Endothelial cell (in vitro differentiated cells): ENCODE measurements around the gene MIGA2. TPM values are rescaled to one million over a fixed set of nuclear protein-coding genes. Genes with fewer than 3 reads are reported as not detected.

Source experiments
- DNase-seq: peaks from one replicate; pipeline ENCODE4 v3.0.0; 2021; ENCODE audit warnings: low spot score
- H3K27ac Mint-ChIP-seq: one replicate; pipeline ENCODE4 v1.8.0; 2021; ENCODE audit warnings: mixed read lengths, inconsistent platforms; ENCODE audit not compliant: unreplicated experiment
- H3K27me3 Mint-ChIP-seq: one replicate; pipeline ENCODE4 v1.8.0; 2021; ENCODE audit warnings: mild to moderate bottlenecking, moderate library complexity, mixed read lengths, inconsistent platforms; ENCODE audit not compliant: unreplicated experiment
- H3K36me3 Mint-ChIP-seq: one replicate; pipeline ENCODE4 v1.8.0; 2021; ENCODE audit warnings: mild to moderate bottlenecking, low read depth, mixed read lengths, inconsistent platforms; ENCODE audit not compliant: unreplicated experiment
- H3K4me1 Mint-ChIP-seq: one replicate; pipeline ENCODE4 v1.8.0; 2021; ENCODE audit warnings: mild to moderate bottlenecking, mixed read lengths, inconsistent platforms; ENCODE audit not compliant: unreplicated experiment
- H3K4me3 Mint-ChIP-seq: one replicate; pipeline ENCODE4 v1.8.0; 2021; ENCODE audit warnings: mild to moderate bottlenecking, mixed read lengths, inconsistent platforms; ENCODE audit not compliant: unreplicated experiment
- H3K9me3 Mint-ChIP-seq: one replicate; pipeline ENCODE4 v1.8.0; 2021; ENCODE audit warnings: mixed read lengths, inconsistent platforms; ENCODE audit not compliant: unreplicated experiment
- total RNA-seq: library from RNA; stranded (reverse); fragmentation: NEBNext Ultra II Directional; extraction: Animal tissue kit (Norgen Biotek cat#: 25700); gene quantifications from one replicate; pipeline ENCODE4 v1.2.1, GENCODE V29; 2021; ENCODE audit not compliant: unreplicated experiment
- TF ChIP-seq, protein P1 (sequence below): fragments of 200-600 bp; sonication (generic); IDR thresholded peaks from one replicate; pipeline ENCODE4 v1.5.0; 2021; ENCODE audit warnings: antibody characterized with exemption; ENCODE audit not compliant: unreplicated experiment

The MIGA2 gene
- total RNA-seq, 1 donor from 2014 or later, result 32.9 TPM

DNA sequence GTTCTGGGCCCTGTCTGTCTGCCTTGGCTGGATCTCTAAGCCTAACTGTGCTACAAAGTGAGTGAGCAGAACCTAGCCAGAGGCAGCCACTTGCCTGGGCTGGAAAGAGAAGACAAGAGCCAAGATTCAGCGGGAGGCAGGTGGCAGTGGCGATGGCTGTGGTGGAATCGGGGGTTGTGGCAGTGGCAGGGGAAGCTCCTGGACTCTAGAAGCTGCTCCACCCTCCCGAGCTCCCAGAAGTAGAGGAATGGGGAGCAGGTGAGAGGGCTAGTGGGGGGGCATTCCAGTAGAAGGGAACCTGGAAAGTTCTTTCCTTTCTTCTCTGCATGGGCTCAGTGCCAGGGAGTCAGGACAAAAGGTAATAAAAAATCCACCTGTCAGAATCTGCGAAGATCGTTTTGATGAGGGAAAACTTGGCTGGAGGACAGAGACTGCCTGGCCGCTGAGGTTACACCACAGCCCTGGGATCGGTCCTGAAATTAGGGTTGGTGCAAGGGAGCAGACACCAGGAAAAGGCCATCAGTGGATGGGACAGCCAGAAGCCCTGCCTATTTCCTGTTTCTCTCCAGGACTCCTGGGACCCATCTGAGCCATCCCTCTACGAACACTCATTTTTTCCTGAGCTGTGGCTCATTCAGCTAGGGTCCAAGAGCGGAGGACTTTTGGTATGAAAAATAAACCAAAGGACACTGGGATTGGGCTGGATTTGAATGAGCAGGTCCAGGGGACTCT lies 72.5 kb downstream of the MIGA2 start:
- H3K27me3 Mint-ChIP-seq, result peaks cover 13% of the 10 kb centered on the region
- no peak overlapping the region for H3K27ac Mint-ChIP-seq
- H3K4me1 Mint-ChIP-seq, result peaks cover 18% of the 10 kb centered on the region
- no peaks in the 10 kb centered on the region for H3K36me3 Mint-ChIP-seq
- peak overlapping the region; percentile 84 for H3K4me3 Mint-ChIP-seq
- TF ChIP-seq, protein P1, sequence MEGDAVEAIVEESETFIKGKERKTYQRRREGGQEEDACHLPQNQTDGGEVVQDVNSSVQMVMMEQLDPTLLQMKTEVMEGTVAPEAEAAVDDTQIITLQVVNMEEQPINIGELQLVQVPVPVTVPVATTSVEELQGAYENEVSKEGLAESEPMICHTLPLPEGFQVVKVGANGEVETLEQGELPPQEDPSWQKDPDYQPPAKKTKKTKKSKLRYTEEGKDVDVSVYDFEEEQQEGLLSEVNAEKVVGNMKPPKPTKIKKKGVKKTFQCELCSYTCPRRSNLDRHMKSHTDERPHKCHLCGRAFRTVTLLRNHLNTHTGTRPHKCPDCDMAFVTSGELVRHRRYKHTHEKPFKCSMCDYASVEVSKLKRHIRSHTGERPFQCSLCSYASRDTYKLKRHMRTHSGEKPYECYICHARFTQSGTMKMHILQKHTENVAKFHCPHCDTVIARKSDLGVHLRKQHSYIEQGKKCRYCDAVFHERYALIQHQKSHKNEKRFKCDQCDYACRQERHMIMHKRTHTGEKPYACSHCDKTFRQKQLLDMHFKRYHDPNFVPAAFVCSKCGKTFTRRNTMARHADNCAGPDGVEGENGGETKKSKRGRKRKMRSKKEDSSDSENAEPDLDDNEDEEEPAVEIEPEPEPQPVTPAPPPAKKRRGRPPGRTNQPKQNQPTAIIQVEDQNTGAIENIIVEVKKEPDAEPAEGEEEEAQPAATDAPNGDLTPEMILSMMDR, result no peak
- DNase-seq, result no peak
- no peaks in the 10 kb centered on the region for H3K9me3 Mint-ChIP-seq

DNA sequence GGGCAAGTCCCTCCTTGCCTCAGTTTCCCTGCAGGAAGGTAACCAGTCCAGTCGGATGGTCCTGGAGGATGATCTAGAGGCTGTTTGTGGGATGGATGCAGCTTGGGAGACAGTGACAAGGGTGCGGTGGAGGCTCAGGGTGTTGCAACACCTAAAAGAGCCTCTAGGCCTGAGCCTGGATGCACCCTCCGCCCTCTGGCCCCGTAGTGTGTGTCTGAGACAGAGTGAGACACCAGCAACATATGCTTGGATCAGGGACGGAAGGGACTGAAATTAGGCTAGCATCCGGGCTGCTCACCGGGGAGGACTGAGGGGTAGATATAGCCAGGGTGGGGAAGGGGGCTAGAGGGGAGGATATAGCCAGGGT lies 73.1 kb downstream of the MIGA2 start:
- Mint-ChIP-seq H3K36me3 (no peaks in the 10 kb centered on the region), H3K27ac (no peak overlapping the region), H3K4me3 (peak overlapping the region; percentile 84), H3K9me3 (no peaks in the 10 kb centered on the region), H3K27me3 (peaks cover 13% of the 10 kb centered on the region), H3K4me1 (peaks cover 18% of the 10 kb centered on the region)
- DNase-seq, result no peak
- TF ChIP-seq, protein P1, result no peak

GRCh38 chr9:129109952-129110739 lies 73.7 kb downstream of the MIGA2 start:
- H3K27ac Mint-ChIP-seq, result no peak overlapping the region
- no peaks in the 10 kb centered on the region for H3K9me3 Mint-ChIP-seq
- H3K36me3 Mint-ChIP-seq, result no peaks in the 10 kb centered on the region
- TF ChIP-seq, protein P1, result no peak
- peaks cover 18% of the 10 kb centered on the region for H3K4me1 Mint-ChIP-seq
- no peak for DNase-seq
- H3K4me3 Mint-ChIP-seq, result peak overlapping the region; percentile 84
- H3K27me3 Mint-ChIP-seq, result peaks cover 13% of the 10 kb centered on the region

DNA sequence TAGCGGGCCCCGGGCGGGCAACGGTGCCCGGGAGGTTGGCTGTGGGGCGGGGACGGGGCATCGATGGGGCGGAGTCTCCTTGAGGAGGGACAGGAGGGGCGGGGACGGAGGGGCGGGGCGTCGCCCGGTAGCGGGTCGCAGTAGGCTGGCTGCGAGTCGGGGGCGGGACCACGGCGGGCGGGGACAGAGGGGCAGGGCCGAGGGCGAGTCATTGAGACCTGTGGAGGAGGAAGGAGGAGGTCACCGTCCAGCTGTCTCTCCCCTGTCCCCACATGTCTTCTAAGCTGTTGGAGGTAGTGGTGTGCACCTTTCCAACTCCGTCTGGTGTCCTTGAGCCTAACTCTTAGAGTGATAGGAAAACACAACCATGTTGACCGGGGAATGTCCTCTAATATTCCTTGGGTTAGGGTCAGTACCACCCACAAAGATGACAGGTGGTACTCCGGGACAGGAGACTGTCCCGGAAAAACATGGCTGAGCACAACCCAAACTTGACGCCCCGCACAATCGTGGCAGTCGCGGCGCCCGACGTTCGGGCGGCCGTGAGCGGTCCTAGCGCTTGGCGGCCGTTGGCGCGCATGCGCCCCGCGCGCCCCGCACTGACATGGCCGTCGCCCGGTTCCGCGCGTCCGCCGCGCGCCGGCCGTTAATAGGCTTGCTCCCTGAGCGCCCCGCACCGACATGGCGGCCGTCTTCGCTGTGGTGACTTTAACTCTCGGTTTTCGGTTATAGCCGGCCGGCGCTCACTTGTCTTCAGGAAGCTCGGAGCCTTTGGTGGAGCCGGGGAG lies 74.5 kb downstream of the MIGA2 start, which contains the start of the genes CRAT and PTPA:
CRAT (minus strand) TSS at position 54 of the 788 bp plus-strand sequence. CDS start 284 bp downstream, outside the sequence.
PTPA (plus strand) TSS at position 676 of the 788 bp plus-strand sequence. CDS start 186 bp downstream, outside the sequence.
- Mint-ChIP-seq H3K36me3 (no peaks in the 10 kb centered on the region), H3K4me1 (peaks cover 18% of the 10 kb centered on the region), H3K27me3 (peaks cover 13% of the 10 kb centered on the region), H3K4me3 (peak within 1 kb of the TSS; percentile 97), H3K9me3 (no peaks in the 10 kb centered on the region), H3K27ac (peak within 1 kb of the TSS; percentile 86)
- TF ChIP-seq, protein P1, result no peak
- DNase-seq, result peak; percentile 92
